Measurements from ENCODE around the gene TANGO6. TPM values are rescaled to one million over a fixed set of nuclear protein-coding genes. Genes with fewer than 3 reads are reported as not detected.

The TANGO6 gene
- total and polyA plus RNA-seq, 8 donors: 2.6 to 9.3 (median 6.3) TPM

DNA sequence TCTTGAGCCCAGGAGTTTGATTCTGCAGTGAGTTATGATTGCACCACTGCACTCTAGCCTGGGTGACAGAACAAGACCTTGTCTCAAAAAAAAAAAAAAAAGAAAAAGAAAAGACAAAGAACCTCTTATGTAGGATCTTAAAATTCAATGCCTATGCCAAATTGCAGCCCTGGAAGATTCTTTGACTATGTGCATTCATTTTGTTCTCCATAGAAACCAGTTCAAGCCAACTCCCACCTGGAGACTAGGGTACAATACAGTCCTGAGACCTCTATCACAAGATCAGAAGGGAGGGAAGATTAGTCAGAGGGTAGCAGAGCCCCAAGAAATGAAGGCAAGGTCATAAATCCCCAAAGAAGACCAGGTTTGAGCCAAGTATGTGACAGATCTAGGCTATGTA is 171.5 kb downstream of the TANGO6 start:
- intact Hi-C loops (cut with DNase I): no loop called here
- Histone ChIP-seq H3K4me3 (no peak overlapping the region), H3K27me3 (no peaks in the 10 kb centered on the region), H3K36me3 (no peaks in the 10 kb centered on the region), H3K9me3 (no peaks in the 10 kb centered on the region), H3K27ac (no peak overlapping the region), H3K4me1 (peaks cover 0 to 3% (median 0%) of the 10 kb centered on the region in 3 donors)
- no peak for TF ChIP-seq CTCF (IDR thresholded peaks at IDR 0.05)
- FAIRE-seq (no peak), ATAC-seq (no peak), DNase-seq (no peak)

DNA sequence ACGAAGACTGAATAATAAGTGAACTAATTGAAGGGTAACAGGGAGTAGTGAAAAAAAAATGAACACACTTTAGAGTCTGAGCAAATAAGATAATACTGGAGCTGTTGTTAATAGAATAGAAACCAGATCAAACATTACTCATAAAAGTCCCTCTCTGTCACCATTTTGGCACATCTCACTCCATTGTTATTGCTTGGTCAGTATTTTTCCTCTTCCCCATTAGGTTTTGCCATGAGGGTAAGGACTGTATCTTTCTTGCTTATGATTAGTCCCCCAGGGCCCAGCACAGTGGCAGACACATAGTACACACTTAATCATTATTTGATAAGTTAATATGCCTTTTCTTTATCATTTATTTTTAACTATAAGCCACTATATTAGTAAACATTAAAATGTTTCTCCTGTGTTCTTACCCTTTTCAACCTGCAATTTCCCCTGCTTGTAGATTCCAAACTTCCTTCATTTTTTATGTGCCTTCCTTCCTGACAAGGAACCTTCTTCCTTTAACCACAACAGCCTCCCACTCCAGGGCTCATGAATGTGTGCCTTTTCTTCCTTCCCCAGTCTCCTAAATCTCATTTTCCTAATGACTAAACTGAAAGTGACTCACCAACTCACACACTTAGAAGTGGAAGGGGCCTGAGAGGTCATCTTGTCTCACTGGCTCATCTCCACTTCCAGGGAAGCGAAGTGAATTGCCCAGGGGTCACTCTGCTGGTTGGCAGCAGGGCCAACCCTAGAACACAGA is 173.9 kb downstream of the TANGO6 start:
- no peaks in the 10 kb centered on the region for H3K27me3 ChIP-seq
- H3K36me3 ChIP-seq: no peaks in the 10 kb centered on the region
- H3K4me1 ChIP-seq: peaks cover 0 to 3% (median 0%) of the 10 kb centered on the region in 3 donors
- 73 to 80% methylated on average over 2 of the region's 2 CpGs for WGBS, 2 donors
- peak in 3 of 4 donors; percentile 37 to 82 (median 74) for ATAC-seq
- FAIRE-seq: no peak
- intact Hi-C loops (cut with DNase I): no loop called here
- TF ChIP-seq CTCF (IDR thresholded peaks at IDR 0.05): no peak
- no peak for DNase-seq
- H3K27ac ChIP-seq: peak overlapping the region in 2 of 4 donors; percentile 39 to 62
- no peaks in the 10 kb centered on the region for H3K9me3 ChIP-seq
- H3K4me3 ChIP-seq: no peak overlapping the region

DNA sequence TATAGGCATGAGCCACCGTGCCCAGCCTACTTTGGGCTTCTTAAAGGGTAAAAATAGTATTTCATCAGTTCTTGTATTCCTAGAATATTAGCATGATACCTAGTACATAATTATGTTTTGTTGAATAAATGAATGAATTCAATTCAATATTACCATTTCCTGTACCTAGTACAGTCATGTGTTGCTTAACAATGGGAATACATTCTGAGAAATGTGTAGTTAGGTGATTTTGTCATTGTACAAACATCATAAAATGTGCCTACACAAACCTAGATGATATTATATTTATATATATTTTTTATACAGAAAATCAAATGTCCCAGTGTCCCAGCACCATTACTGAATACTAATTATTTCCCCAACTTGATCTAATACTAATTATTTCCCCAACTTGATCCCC is 176.5 kb downstream of the TANGO6 start:
- Histone ChIP-seq H3K4me1 (peaks cover 0 to 3% (median 0%) of the 10 kb centered on the region in 3 donors), H3K27me3 (no peaks in the 10 kb centered on the region), H3K27ac (no peak overlapping the region), H3K9me3 (no peaks in the 10 kb centered on the region), H3K4me3 (no peak overlapping the region), H3K36me3 (no peaks in the 10 kb centered on the region)
- 92 to 100% methylated on average over 1 of the region's 1 CpG for WGBS, 2 donors
- ATAC-seq (no peak), DNase-seq (no peak), FAIRE-seq (no peak)
- TF ChIP-seq CTCF (IDR thresholded peaks at IDR 0.05): no peak
- intact Hi-C loops (cut with DNase I): no loop called here

GRCh38 chr16:69029121-69029520 is 185.8 kb downstream of the TANGO6 start:
- FAIRE-seq (no peak), DNase-seq (no peak), ATAC-seq (no peak)
- H3K4me3 ChIP-seq: no peak overlapping the region
- no peaks in the 10 kb centered on the region for H3K27me3 ChIP-seq
- H3K36me3 ChIP-seq: no peaks in the 10 kb centered on the region
- no peaks in the 10 kb centered on the region for H3K9me3 ChIP-seq
- H3K27ac ChIP-seq: no peak overlapping the region
- WGBS, 2 donors: 89 to 91% methylated on average over 2 of the region's 2 CpGs
- H3K4me1 ChIP-seq: peaks cover 0 to 4% (median 0%) of the 10 kb centered on the region in 3 donors
- intact Hi-C loops (cut with DNase I): no loop called here
- TF ChIP-seq CTCF (IDR thresholded peaks at IDR 0.05): no peak

DNA sequence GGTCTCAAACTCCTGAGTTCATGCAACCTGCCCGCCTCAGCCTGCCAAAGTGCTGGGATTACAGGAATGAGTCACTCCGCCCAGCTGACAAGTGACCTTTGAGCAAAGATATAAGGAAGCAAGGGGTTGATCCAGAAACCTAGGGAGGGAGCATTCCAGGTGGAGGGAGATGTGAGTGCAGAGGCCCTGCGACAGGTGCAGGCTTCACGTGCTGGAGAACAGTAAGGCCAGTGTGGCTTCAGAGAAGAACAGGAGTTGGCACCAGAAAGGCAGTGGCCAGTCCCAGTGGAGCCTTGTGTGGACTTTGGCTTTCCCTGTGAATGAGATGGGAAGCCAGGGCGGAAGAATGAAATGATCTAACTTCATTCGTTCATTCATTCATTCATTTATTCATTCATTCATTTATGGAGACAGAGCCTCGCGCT is 188.6 kb downstream of the TANGO6 start:
- no peak for FAIRE-seq

More for the DNA sequence above, 188.6 kb downstream of the TANGO6 start:
- intact Hi-C loops (cut with DNase I): no loop called here
- DNase-seq: peak; percentile 67 to 91 (median 85)
- Histone ChIP-seq H3K4me1 (peaks cover 0 to 4% (median 0%) of the 10 kb centered on the region in 3 donors), H3K27me3 (no peaks in the 10 kb centered on the region), H3K4me3 (no peak overlapping the region), H3K36me3 (no peaks in the 10 kb centered on the region), H3K27ac (peak overlapping the region in 2 of 4 donors; percentile 9 to 31), H3K9me3 (no peaks in the 10 kb centered on the region)
- no peak for TF ChIP-seq CTCF (IDR thresholded peaks at IDR 0.05)
- WGBS, 2 donors: 45 to 47% methylated on average over 8 of the region's 8 CpGs
- peak; percentile 98 to 99 (median 98) for ATAC-seq

All from pancreas (tissue), 10 donors.